Smooth muscle cell (in vitro differentiated cells): ENCODE results near the gene THBS4. TPM values are rescaled to one million over a fixed set of nuclear protein-coding genes. Genes with fewer than 3 reads are reported as not detected.

ENCODE experiments used
- DNase-seq: peaks from one replicate; lab custom pipeline; 2025; ENCODE audit not compliant: unreplicated experiment; lab: John Stamatoyannopoulos, UW
- H2AFZ ChIP-seq: fragments of 200-600 bp; sonication (generic); 2 replicates; pipeline ENCODE4 v1.6.0; 2016; ENCODE audit warnings: antibody characterized with exemption, low read depth, mild to moderate bottlenecking
- H3F3A ChIP-seq: fragments of 200-600 bp; sonication (generic); 2 replicates; pipeline ENCODE4 v1.6.0; 2017; ENCODE audit warnings: antibody characterized with exemption, low read depth
- H3K27ac ChIP-seq: fragments of 200-600 bp; sonication (generic); 2 replicates; pipeline ENCODE4 v1.5.1; 2016; ENCODE audit warnings: low read depth, mild to moderate bottlenecking
- H3K27me3 ChIP-seq: fragments of 200-600 bp; sonication (generic); 2 replicates; pipeline ENCODE4 v1.6.1; 2016; ENCODE audit warnings: low read depth, mild to moderate bottlenecking
- H3K36me3 ChIP-seq: fragments of 200-600 bp; sonication (generic); 2 replicates; pipeline ENCODE4 v1.5.1; 2016; ENCODE audit warnings: low read depth
- H3K4me1 ChIP-seq: fragments of 200-600 bp; sonication (generic); 2 replicates; pipeline ENCODE4 v1.5.1; 2016; ENCODE audit warnings: low read depth
- H3K4me2 ChIP-seq: fragments of 200-600 bp; sonication (generic); 2 replicates; pipeline ENCODE4 v1.6.0; 2016; ENCODE audit warnings: mild to moderate bottlenecking
- H3K4me3 ChIP-seq: fragments of 200-600 bp; sonication (generic); 2 replicates; pipeline ENCODE4 v1.5.1; 2016; ENCODE audit warnings: mild to moderate bottlenecking
- H3K79me2 ChIP-seq: fragments of 200-600 bp; sonication (generic); 2 replicates; pipeline ENCODE4 v1.6.0; 2016; ENCODE audit warnings: low read depth, mild to moderate bottlenecking
- H3K9ac ChIP-seq: fragments of 200-600 bp; sonication (generic); 2 replicates; pipeline ENCODE4 v1.6.0; 2016; ENCODE audit warnings: low read depth
- H3K9me3 ChIP-seq: fragments of 200-600 bp; sonication (generic); replicated peaks from 2 replicates; pipeline ENCODE4 v1.5.1; 2016; ENCODE audit warnings: low read depth
- H4K20me1 ChIP-seq: fragments of 200-600 bp; sonication (generic); 2 replicates; pipeline ENCODE4 v1.6.0; 2016; ENCODE audit warnings: low read depth
- WGBS: methylation state at CpG from one replicate; pipeline ENCODE4 v1.1.7; 2016; ENCODE audit warnings: low lambda C conversion rate; 5-methylcytosine and 5-hydroxymethylcytosine counted together
- polyA plus RNA-seq: library from polyadenylated mRNA; unstranded; fragments of >200 nt; fragmentation: Nextera tagmentation; extraction: Ambion mirVana; gene quantifications from 2 replicates; pipeline ENCODE4 v1.2.1, GENCODE V29; 2016
- total RNA-seq: library from RNA; depleted of rRNA; stranded (reverse); fragments of >200 nt; gene quantifications from 2 replicates; pipeline ENCODE4 v1.2.3, GENCODE V29; 2014
- TF ChIP-seq, protein P1 (sequence below): fragments of 200-600 bp; sonication (generic); IDR thresholded peaks from 2 replicates; pipeline ENCODE4 v1.5.1; 2017; ENCODE audit warnings: borderline replicate concordance, mild to moderate bottlenecking, antibody characterized with exemption; ENCODE audit not compliant: insufficient read depth, poor library complexity, severe bottlenecking

The THBS4 gene
- total and polyA plus RNA-seq, 2 experiments from 2014 or later = 0.61 to 2.9 TPM

DNA sequence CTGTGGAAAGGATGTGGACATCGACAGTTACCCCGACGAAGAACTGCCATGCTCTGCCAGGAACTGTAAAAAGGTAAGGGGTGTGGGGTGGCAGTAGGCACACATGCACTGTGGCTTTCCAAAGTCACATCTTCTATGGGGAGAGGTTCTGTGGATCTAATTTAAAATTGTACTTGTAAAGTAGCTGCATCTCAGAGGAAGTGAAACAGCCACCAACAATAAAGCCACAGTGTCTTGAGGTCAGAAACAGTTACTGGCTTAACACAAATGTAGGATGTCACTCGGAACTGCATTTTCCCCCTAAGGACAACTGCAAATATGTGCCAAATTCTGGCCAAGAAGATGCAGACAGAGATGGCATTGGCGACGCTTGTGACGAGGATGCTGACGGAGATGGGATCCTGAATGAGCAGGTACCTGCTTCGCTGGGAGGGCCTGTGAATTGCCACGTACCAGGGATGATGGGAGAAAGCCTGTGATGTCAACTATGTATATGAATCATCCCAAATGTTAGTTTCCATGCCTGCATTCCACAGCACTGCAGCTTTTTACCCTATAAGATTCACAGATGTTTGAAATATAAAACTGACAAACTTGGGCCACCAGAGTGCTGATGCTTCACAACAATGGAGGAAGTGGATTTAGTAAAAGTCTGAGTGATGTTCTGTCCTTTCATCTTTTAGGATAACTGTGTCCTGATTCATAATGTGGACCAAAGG is 35.3 kb downstream of the THBS4 start:
- H3K4me2 ChIP-seq = no peak overlapping the region

DNA sequence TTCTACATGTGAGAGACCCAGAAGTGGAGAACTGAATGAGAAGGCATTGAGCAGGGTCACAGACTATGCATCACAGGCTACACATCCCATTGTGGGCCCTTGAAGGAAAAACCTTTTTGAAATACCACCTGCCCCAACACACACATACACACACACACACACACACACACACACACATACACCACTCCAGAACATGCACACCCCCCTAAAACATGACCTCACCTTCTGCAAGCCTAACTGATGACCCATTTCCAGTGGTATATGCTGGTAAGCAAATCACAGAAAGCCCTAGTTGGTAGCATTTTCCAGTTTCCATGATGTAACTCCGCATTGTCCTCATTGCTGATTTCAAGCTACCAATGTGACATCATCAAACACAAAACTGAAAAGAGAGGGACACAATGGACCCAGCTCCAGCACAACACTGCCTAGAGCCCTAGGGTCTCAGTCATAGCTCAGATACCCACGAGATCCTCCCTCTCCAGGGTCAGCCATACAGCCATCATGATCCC is 36.4 kb downstream of the THBS4 start:
- Histone ChIP-seq H3K27ac (no peak overlapping the region), H4K20me1 (no peaks in the 10 kb centered on the region), H3K79me2 (no peaks in the 10 kb centered on the region), H3K36me3 (no peaks in the 10 kb centered on the region), H3F3A (no peaks in the 10 kb centered on the region), H3K27me3 (no peaks in the 10 kb centered on the region), H3K9me3 (no peaks in the 10 kb centered on the region), H3K9ac (no peak overlapping the region), H2AFZ (no peak overlapping the region), H3K4me2 (no peak overlapping the region), H3K4me3 (no peak overlapping the region), H3K4me1 (no peaks in the 10 kb centered on the region)
- TF ChIP-seq, protein P1, sequence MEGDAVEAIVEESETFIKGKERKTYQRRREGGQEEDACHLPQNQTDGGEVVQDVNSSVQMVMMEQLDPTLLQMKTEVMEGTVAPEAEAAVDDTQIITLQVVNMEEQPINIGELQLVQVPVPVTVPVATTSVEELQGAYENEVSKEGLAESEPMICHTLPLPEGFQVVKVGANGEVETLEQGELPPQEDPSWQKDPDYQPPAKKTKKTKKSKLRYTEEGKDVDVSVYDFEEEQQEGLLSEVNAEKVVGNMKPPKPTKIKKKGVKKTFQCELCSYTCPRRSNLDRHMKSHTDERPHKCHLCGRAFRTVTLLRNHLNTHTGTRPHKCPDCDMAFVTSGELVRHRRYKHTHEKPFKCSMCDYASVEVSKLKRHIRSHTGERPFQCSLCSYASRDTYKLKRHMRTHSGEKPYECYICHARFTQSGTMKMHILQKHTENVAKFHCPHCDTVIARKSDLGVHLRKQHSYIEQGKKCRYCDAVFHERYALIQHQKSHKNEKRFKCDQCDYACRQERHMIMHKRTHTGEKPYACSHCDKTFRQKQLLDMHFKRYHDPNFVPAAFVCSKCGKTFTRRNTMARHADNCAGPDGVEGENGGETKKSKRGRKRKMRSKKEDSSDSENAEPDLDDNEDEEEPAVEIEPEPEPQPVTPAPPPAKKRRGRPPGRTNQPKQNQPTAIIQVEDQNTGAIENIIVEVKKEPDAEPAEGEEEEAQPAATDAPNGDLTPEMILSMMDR = no peak
- DNase-seq = no peak
- WGBS = 91% methylated on average over 2 of the region's 2 CpGs

More for the DNA sequence above, 35.3 kb downstream of the THBS4 start:
- H3F3A ChIP-seq = no peaks in the 10 kb centered on the region
- H2AFZ ChIP-seq = no peak overlapping the region
- no peaks in the 10 kb centered on the region for H3K27me3 ChIP-seq
- H3K4me3 ChIP-seq = no peak overlapping the region
- TF ChIP-seq, protein P1 = no peak
- 90% methylated on average over 10 of the region's 10 CpGs for WGBS
- no peaks in the 10 kb centered on the region for H3K79me2 ChIP-seq
- H3K4me1 ChIP-seq = no peaks in the 10 kb centered on the region
- DNase-seq = no peak
- H3K27ac ChIP-seq = no peak overlapping the region
- H3K9ac ChIP-seq = no peak overlapping the region
- no peaks in the 10 kb centered on the region for H3K9me3 ChIP-seq
- no peaks in the 10 kb centered on the region for H4K20me1 ChIP-seq
- H3K36me3 ChIP-seq = no peaks in the 10 kb centered on the region

DNA sequence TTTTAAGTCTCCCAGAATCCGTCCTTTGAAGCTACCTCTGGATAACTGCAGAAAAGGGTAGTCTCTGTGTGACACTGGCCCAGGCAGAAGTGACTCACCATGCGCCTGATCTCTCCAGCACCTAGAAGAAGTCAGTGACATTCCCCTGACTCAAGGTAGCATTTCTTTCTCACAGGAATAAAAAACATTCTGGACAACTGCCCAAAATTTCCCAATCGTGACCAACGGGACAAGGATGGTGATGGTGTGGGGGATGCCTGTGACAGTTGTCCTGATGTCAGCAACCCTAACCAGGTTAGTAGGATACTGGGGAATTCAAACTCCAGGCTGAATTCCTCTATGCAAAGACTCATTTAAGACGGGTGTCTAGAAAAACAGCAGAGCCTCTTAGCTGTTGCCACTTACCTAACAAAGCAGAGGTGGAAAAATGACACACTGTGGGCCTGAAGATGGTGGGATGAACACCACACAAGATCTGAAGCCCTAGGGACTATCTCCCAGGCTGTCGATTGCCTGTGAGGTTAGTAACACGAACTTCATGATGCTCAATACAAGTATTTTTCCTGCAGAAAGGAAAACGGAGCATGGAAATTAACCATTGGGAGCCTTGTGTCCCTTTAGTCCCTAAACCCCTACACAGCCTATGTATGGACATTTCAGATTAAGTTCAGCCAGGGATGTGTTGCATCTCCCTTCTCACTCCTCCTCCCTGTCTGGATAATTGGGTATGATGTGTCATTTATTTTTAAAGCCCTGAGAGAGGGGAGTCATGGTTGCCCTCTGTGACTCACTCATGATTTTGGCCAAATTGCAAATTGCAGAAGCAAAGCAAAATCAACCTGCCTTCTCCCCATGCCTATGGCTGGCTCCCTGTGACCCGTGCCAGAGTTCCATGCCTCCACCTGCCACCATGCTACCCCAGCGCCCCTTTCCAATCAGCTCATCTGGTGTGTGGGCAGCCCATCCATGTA is 37.2 kb downstream of the THBS4 start:
- DNase-seq = no peak
- no peak overlapping the region for H3K4me3 ChIP-seq
- H3K4me2 ChIP-seq = no peak overlapping the region
- H3K79me2 ChIP-seq = no peaks in the 10 kb centered on the region
- H4K20me1 ChIP-seq = no peaks in the 10 kb centered on the region
- H2AFZ ChIP-seq = no peak overlapping the region
- no peaks in the 10 kb centered on the region for H3K36me3 ChIP-seq
- no peak overlapping the region for H3K27ac ChIP-seq
- no peaks in the 10 kb centered on the region for H3F3A ChIP-seq
- no peak overlapping the region for H3K9ac ChIP-seq
- H3K27me3 ChIP-seq = no peaks in the 10 kb centered on the region
- H3K4me1 ChIP-seq = no peaks in the 10 kb centered on the region
- TF ChIP-seq, protein P1 = no peak
- 90% methylated on average over 10 of the region's 10 CpGs for WGBS
- no peaks in the 10 kb centered on the region for H3K9me3 ChIP-seq
